Activated CD4-positive, alpha-beta T cell treated with anti-CD3 and anti-CD28 coated beads, Interleukin-2, Interleukin-4, amounts not matched to agents 100 ng/mL and 50 ng/mL, durations not matched to agents 16 hours and 8 hours (primary cell): ENCODE measurements around the gene YIPF1.
"Not testable (repeated sequence)": the region's sequence is repeated elsewhere in the genome, so short reads cannot be mapped to it uniquely, and the experiment has no call there.

Source experiments
- DNase-seq: peaks from one replicate; pipeline ENCODE4 v3.0.0-alpha.2; 2020; ENCODE audit warnings: low spot score

Gene YIPF1

DNA sequence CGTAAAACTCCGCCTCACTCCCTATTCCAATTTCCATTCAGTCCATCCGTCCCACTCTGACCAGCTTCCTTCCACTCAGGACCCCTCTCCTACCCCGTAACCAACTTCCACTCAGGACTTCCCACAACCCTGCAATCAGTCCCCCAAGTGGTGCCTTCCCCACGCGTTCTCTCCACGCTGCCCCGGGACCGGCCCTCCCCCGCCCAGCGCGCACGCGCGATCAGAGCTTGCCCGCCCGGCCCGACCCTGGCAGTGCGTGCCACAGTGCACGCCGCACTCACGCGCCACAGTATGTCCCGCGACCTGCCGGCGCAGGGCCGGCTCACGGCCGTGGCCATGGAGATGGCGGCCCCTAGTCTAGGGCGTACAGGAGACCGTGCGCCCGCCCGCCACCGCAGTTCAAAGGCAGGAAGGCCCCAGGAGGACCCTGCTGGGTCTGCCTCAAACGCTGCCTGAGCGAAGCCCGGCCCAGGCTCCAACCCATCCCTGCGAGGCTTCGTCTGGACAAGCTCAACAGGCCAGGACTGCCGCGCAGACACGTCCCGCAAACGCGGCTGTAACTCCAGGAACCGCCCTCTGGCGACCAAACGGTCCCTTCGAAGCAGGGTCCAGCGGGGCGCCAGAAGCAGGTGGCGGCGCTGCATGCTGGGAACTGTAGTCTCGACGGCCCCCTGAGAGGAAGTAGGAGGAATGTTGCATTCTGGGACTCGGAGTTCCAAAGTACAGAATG lies 51.5 kb downstream of the YIPF1 start, which contains the start of gene NDC1:
TSS of gene NDC1 (minus strand) at position 373 of the 730 bp plus-strand sequence. CDS start at position 338, 35 bp downstream.
- peak; percentile 96 for DNase-seq

DNA sequence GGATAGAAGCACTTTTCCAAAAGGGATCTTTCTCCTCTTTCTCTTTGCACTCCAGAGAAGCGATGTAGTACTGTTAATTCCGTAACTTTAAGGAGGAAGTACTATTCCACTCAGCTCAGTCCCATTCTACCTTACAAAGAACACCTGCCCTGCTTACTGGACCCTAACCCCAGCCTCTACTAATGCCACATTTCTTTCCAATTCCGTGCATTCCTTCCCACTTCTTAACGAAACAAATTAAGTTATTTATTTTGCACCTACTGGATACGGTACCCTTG lies 52.0 kb downstream of the YIPF1 start:
- DNase-seq: no peak

DNA sequence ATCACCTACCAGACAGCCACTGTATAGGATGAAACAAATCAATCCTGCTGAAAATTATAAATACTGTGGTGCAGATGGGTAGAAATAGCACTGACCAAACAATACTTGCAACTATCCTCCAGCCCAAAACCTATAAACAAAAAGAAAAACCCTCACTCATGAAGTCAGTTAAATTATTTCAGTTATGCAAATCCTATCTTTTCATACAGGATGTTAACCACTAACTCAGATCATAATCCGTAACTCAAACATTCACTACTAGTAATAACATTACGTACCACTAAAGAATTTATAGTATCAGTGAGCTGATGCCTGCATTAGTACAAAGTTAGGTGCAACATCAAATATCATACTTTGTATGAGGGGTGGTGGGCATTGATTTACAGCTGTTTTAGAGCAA lies 54.1 kb downstream of the YIPF1 start:
- no peak for DNase-seq

DNA sequence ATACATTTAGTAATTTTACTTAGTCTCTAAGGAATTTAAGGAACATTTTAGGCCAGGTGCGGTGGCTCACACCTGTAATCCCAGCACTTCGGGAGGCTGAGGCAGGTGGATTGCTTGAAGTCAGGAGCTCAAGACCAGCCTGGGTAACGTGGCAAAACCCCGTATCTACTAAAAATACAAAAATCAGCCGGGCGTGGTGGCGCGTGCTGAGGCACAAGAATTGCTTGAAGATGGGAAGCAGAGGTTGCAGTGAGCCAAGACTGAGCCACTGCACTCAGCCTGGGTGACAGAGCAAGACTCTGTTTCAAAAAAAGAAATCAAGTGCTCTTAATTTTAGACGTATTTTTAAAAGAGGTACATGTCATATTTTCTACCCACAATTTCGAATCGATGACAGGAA lies 54.8 kb downstream of the YIPF1 start:
- DNase-seq: no peak

DNA sequence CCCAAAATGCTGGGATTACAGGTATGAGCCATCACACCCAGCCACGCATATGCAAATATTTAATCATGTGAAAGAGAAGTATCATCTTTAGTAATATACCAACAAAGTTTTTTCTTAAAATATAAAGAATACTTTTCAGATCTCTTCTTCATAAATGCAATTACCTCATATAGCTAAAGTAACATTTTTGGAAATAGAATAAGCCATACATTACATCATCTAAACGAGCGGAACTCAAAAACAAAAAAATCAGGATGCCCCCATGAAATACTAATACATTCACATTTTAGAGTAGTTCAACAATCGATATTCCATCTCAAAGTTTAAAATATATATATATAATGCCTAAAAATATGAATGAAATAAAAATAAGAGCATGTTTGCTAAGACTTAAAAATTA lies 56.2 kb downstream of the YIPF1 start:
- DNase-seq: no peak

DNA sequence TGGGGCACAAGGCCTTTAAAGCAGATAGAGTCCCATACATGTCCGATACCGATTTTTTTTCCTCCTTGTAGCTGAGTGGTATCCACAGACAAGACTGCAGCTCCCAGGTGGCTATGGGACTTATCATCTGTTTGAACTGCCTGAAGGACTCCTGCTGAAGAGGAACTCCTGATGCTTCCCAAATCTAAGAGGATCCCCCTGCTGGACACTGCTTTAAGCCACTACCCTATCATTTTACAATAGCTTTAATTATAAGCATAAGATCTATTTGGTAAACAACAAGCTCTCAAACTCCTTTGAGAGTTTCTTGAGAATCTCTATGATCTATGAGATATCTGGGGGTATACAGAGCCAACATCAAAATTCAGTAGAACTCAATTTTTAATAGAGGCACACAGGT lies 63.2 kb downstream of the YIPF1 start:
- DNase-seq: no peak

DNA sequence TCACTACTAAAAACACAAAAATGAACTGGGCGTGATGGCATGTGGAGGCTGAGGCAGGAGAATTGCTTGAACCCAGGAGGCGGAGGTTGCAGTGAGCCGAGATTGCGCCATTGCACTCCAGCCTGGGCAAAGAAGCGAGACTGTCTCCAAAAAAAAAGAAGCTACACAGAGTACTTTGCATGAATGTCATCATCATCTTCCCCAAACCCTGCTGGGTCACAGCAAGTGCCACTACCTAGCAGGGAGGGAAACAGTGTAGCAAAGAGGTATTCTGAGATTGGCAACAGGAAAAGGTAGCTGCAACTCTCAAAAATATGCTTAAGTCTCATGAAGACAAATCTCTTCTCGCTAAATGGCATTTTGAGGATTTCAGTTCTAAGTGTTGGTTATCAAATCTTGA lies 64.3 kb downstream of the YIPF1 start:
- no peak for DNase-seq

DNA sequence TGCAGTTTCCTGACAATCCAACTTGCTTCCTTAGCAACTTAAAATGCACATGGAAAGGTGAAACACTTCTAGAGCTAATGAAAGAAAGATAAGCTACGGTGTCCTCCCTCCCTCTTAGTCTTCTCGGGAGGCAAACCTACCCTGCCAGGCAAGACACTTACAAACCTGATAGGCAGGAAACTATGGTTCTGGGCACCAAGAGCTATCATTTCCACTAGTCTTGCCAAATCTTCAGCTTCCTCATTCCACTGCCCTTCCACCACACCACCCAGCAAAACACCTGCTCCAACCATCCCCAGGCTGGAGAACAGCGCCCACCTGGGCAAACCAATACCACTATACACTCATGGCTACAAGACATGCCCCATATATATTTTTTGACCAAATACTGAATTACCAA lies 66.7 kb downstream of the YIPF1 start:
- DNase-seq: no peak

DNA sequence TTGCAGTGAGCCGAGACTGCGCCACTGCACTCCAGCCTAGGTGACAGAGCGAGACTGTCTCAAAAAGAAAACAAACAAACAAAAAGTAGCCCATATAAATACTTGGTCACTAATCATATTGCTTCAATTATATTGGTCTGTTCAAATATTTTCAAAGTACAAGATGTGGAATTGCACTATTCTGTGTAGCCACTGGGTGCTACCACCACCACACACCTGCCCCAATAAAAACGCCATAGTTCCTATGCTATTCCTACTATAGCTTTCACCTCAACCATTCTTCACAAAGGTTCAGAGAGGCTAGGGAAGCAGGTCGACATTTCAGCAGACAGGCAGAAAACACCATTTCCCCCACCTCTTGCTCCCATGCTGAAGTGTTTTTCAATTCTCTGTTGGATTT lies 68.2 kb downstream of the YIPF1 start:
- no peak for DNase-seq

DNA sequence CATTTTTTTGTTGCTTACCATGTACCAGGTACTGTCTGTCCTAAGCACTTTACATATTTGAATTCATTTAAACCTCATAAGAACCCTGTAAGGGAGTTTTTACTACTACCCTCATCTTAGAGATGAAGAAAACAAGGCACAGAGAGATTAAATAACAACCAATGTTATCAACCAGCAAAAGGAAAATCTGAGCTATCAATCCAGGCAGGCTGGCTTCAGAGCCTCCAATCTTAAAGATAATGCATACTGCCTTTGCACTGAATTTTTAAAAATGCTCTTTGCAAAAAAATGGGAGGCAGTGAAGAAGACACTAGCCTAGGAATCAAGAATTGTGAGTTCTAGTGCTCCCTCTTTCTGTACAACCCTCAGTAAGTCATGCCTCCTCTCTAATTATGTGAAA lies 70.2 kb downstream of the YIPF1 start:
- no peak for DNase-seq

DNA sequence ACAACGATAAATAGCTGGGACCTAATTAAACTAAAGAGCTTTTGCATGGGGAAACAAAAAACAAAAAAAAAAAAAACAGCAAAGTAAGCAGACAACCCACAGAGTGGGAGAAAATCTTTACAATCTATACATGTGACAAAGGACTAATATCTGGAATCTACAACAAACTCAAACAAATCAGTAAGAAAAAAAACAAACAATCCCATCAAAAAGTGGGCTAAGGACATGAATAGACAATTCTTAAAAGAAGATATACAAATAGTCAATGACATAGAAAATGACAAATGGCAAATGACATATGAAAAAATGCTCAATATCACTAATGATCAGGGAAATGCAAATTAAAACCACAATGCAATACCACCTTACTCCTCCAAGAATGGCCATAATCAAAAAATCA lies 73.0 kb downstream of the YIPF1 start:
- DNase-seq: not testable (repeated sequence)

DNA sequence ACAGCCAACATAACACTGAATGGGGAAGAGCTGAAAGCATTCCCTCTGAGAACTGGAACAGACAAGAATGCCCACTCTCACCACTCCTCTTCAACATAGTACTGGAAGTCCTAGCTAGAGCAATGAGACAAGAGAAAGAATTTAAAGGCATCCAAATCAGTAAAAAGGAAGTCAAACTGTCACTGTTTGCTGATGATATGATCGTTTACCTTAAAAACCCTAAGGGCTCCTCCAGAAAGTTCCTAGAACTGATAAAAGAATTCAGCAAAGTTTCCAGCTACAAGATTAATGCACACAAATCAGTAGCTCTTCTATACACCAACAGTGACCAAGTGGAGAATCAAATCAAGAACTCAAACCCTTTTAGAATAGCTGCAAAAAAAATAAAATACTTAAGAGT lies 74.1 kb downstream of the YIPF1 start:
- not testable (repeated sequence) for DNase-seq

DNA sequence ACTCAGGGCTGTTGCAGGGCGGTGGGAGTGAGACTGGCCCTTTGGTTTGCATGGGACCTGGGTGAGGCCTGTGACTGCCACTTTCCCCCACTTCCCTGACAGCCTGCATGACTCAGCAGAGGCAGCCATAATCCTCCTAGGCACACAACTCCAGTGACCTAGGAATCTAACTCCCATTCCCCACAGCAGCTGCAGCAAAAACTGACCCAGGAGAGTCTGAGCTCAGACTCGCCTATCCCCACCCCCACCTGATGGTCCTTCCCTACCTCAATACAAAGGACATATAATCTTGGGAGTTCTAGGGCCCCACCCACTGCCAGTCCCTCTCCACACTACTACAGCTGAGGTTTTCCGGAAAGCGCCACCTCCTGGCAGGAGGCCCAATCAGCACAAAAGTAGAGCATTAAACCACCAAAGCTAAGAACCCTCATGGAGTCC lies 78.2 kb downstream of the YIPF1 start:
- DNase-seq: peak; percentile 19

DNA sequence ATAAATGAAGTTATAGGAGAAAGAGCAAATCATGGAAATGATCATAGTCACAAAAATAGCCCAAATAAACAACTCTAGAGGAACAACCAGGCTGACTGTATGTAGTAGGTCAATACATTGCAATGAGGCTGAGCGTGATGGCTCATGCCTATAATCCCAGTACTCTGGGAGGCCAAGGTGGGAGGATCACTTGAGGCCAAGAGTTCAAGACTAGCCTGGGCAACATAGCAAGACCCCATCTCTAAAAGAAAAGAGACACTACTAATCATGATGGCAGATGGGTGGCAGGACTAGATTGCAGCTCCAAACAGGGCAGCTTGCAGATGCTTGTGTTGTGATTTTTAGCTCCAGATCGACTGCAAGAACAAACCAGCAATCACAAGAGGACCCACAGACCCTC lies 79.1 kb downstream of the YIPF1 start:
- no peak for DNase-seq

DNA sequence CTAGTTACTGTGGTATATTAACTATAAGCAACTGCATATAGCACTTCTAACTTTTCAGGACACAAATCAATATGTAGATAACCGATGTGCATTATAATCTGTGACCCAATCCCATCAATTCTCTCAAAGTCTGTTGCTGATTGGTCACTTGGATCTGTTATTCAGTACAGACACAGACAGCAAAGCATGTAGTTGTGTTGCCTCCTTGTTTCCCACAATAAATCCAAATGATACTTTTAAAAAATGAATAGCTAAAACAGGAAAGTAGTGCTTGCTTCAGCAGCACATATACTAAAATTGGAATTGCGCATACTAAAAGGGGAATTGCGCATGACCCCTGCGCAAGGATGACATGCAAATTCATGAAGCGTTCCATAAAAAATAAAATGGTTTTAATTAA lies 79.6 kb downstream of the YIPF1 start:
- DNase-seq: no peak

DNA sequence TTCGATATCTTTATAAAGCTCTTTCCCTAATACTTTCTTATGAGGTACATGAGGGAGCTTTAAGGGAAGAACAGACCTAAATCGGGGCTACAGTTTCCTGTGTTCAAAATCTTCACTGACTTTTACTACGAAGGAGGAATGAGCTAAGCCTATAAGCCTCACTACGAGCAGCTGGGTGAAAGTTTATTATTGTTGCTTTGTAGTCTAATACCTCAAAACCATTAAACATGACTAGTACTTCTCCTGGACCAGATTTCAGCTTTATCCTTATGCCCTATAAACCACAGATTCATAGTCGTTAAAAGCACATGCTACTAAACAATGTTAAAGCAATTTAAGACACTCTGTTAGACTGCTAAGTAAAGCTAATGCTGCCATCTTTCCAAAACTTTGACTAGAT lies 81.7 kb downstream of the YIPF1 start:
- no peak for DNase-seq

DNA sequence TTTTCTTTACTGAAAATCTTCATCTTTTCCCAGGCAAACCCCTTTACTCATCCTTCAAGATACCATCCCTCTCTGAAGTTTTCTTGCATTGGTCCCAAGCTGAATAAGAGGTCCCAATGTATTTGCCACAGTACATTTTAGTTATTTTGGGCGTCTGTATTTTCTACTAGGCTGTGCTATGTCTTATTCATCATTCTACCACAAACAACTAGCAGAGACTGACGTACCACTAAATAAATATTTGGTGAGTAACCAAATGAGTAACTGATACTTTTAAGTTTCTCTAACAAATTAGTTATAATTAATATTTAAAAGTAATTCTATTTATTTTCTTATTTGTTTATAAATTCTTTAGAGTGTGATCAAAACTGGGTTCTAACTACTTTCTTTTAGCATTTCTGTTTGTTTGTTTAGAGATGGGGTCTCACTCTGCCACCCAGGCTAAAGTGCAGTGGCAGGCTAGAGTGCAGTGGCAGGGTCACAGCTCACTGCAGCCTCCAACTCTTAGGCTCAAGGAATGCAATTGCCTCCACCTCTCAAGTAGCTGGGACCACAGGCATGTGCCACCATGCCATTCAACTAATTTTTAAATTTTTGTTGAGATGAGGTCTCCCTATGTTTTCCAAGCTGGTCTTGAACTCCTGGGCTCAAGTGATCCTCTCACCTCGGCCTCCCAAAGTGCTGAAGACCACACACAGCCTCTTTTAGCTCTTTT lies 84.6 kb downstream of the YIPF1 start:
- no peak for DNase-seq

DNA sequence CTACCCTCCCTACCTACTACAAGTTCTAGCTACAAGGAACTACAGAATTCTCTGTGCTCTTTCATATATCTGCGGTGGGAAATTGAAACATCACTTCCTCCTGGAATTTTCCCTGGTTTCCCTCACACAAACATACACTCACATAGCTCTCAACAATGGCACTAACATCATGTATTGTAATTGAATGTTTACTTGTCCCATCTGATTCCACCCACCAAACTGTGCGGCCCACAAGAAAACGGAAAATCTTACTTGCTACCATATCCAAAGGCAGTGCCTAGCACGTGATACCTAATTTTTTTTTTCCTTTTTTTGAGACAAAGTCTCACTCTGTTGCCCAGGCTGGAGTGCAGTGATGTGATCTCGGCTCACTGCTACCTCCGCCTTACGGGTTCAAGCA lies 85.4 kb downstream of the YIPF1 start:
- DNase-seq: no peak
